Hepatocyte (in vitro differentiated cells): Measurements from ENCODE around the gene GOLGA6L10. TPM values are rescaled to one million over a fixed set of nuclear protein-coding genes. Genes with fewer than 3 reads are reported as not detected.

ENCODE experiments used
- DNase-seq: peaks from one replicate; pipeline ENCODE4 v3.0.0-alpha.2; 2016; ENCODE audit warnings: low spot score
- H2AFZ ChIP-seq: fragments of 200-600 bp; sonication (generic); 2 replicates; pipeline ENCODE4 v1.6.0; 2016; ENCODE audit warnings: antibody characterized with exemption, mild to moderate bottlenecking
- H3K27ac ChIP-seq: fragments of 200-600 bp; sonication (generic); 2 replicates; pipeline ENCODE4 v1.5.1; 2016; ENCODE audit warnings: mild to moderate bottlenecking
- H3K27me3 ChIP-seq: fragments of 200-600 bp; sonication (generic); 2 replicates; pipeline ENCODE4 v1.6.1; 2016
- H3K36me3 ChIP-seq: fragments of 200-600 bp; sonication (generic); replicated peaks from 2 replicates; pipeline ENCODE4 v1.5.1; 2016; ENCODE audit warnings: low read depth; ENCODE audit not compliant: insufficient read depth
- H3K4me1 ChIP-seq: fragments of 200-600 bp; sonication (generic); 2 replicates; pipeline ENCODE4 v1.5.1; 2016; ENCODE audit warnings: mild to moderate bottlenecking, moderate library complexity; ENCODE audit not compliant: insufficient read depth
- H3K4me2 ChIP-seq: fragments of 200-600 bp; sonication (generic); 2 replicates; pipeline ENCODE4 v1.6.0; 2016
- H3K4me3 ChIP-seq: fragments of 200-600 bp; sonication (generic); 2 replicates; pipeline ENCODE4 v1.5.1; 2016; ENCODE audit warnings: mild to moderate bottlenecking
- H3K79me2 ChIP-seq: fragments of 200-600 bp; sonication (generic); 2 replicates; pipeline ENCODE4 v1.6.0; 2017; ENCODE audit warnings: mild to moderate bottlenecking
- H3K9me2 ChIP-seq: fragments of 200-600 bp; sonication (generic); replicated peaks from 2 replicates; pipeline ENCODE4 v1.6.0; 2017; ENCODE audit warnings: mild to moderate bottlenecking; ENCODE audit not compliant: insufficient read depth
- H3K9me3 ChIP-seq: fragments of 200-600 bp; sonication (generic); 2 replicates; pipeline ENCODE4 v1.5.1; 2016; ENCODE audit warnings: low read depth, mild to moderate bottlenecking
- H4K20me1 ChIP-seq: fragments of 200-600 bp; sonication (generic); 2 replicates; pipeline ENCODE4 v1.6.0; 2016; ENCODE audit warnings: mild to moderate bottlenecking; ENCODE audit not compliant: insufficient read depth, poor library complexity, severe bottlenecking
- CTCF ChIP-seq: fragments of 200-600 bp; sonication (generic); IDR thresholded peaks from 2 replicates; pipeline ENCODE4 v1.5.1; 2016; ENCODE audit warnings: antibody characterized with exemption, mild to moderate bottlenecking; ENCODE audit not compliant: poor library complexity
- EZH2 ChIP-seq: fragments of 200-600 bp; sonication (generic); IDR thresholded peaks from 2 replicates; pipeline ENCODE4 v1.6.1; 2016; ENCODE audit warnings: antibody characterized with exemption, mild to moderate bottlenecking, borderline replicate concordance
- EZH2phosphoT487 ChIP-seq: fragments of 200-600 bp; sonication (generic); IDR thresholded peaks from one replicate; pipeline ENCODE4 v1.6.1; 2018; ENCODE audit warnings: antibody characterized with exemption, mild to moderate bottlenecking, low read depth, moderate library complexity; ENCODE audit not compliant: unreplicated experiment, severe bottlenecking
- WGBS: methylation state at CpG from one replicate; pipeline ENCODE4 v1.1.6; 2016; ENCODE audit warnings: low lambda C conversion rate; ENCODE audit errors: missing lambda C conversion rate; 5-methylcytosine and 5-hydroxymethylcytosine counted together
- polyA plus RNA-seq: library from polyadenylated mRNA; unstranded; fragments of >200 nt; fragmentation: Nextera tagmentation; extraction: Ambion mirVana; gene quantifications from 2 replicates; pipeline ENCODE4 v1.2.1, GENCODE V29; 2016
- total RNA-seq: library from RNA; depleted of rRNA; stranded (reverse); fragments of >200 nt; gene quantifications from 2 replicates; pipeline ENCODE4 v1.2.3, GENCODE V29; 2014

Gene GOLGA6L10
- total and polyA plus RNA-seq, 2 experiments from 2014 or later = 0.65 to 1.3 TPM

GRCh38 chr15:82298520-82298919, 50.8 kb downstream of the GOLGA6L10 start:
- Histone ChIP-seq H3K4me3 (no peak overlapping the region), H3K27me3 (no peaks in the 10 kb centered on the region), H3K79me2 (no peaks in the 10 kb centered on the region), H3K9me3 (no peaks in the 10 kb centered on the region), H3K4me2 (no peak overlapping the region), H3K27ac (no peak overlapping the region), H3K36me3 (no peaks in the 10 kb centered on the region), H4K20me1 (no peaks in the 10 kb centered on the region), H3K9me2 (no peaks in the 10 kb centered on the region), H2AFZ (no peak overlapping the region), H3K4me1 (no peaks in the 10 kb centered on the region)
- TF ChIP-seq EZH2 (no peak), EZH2phosphoT487 (no peak), CTCF (no peak)
- no peak for DNase-seq
- 97% methylated on average over 44 of the region's 44 CpGs for WGBS

GRCh38 chr15:82298032-82298431, 51.2 kb downstream of the GOLGA6L10 start:
- no peaks in the 10 kb centered on the region for H3K79me2 ChIP-seq
- no peaks in the 10 kb centered on the region for H3K27me3 ChIP-seq
- no peaks in the 10 kb centered on the region for H3K9me2 ChIP-seq
- no peaks in the 10 kb centered on the region for H3K36me3 ChIP-seq
- no peak for DNase-seq
- H4K20me1 ChIP-seq = no peaks in the 10 kb centered on the region
- TF ChIP-seq CTCF (no peak), EZH2phosphoT487 (no peak), EZH2 (no peak)
- no peak overlapping the region for H3K4me2 ChIP-seq
- H3K9me3 ChIP-seq = no peaks in the 10 kb centered on the region
- no peak overlapping the region for H2AFZ ChIP-seq
- H3K27ac ChIP-seq = no peak overlapping the region
- H3K4me1 ChIP-seq = no peaks in the 10 kb centered on the region
- 98% methylated on average over 13 of the region's 13 CpGs for WGBS
- H3K4me3 ChIP-seq = no peak overlapping the region

- Histone ChIP-seq H3K9me2 (no peaks in the 10 kb centered on the region), H3K79me2 (no peaks in the 10 kb centered on the region), H3K4me2 (no peak overlapping the region), H3K4me1 (no peaks in the 10 kb centered on the region), H3K9me3 (no peaks in the 10 kb centered on the region), H3K4me3 (no peak overlapping the region), H2AFZ (no peak overlapping the region), H3K27ac (no peak overlapping the region), H3K36me3 (no peaks in the 10 kb centered on the region), H3K27me3 (no peaks in the 10 kb centered on the region), H4K20me1 (no peaks in the 10 kb centered on the region)
- TF ChIP-seq EZH2 = no peak
- TF ChIP-seq CTCF = no peak
- TF ChIP-seq EZH2phosphoT487 = no peak
- DNase-seq = no peak
- 85% methylated on average over 5 of the region's 5 CpGs for WGBS
These were observed 51.7 kb downstream of the GOLGA6L10 start for GRCh38 chr15:82297546-82297945.

GRCh38 chr15:82294061-82294690, 55.1 kb downstream of the GOLGA6L10 start:
- no peak for TF ChIP-seq CTCF
- TF ChIP-seq EZH2phosphoT487 = no peak
- TF ChIP-seq EZH2 = no peak
- no peaks in the 10 kb centered on the region for H3K9me2 ChIP-seq
- H3K9me3 ChIP-seq = no peaks in the 10 kb centered on the region
- 62% methylated on average over 11 of the region's 11 CpGs for WGBS
- no peak overlapping the region for H3K4me3 ChIP-seq
- no peaks in the 10 kb centered on the region for H4K20me1 ChIP-seq
- no peaks in the 10 kb centered on the region for H3K27me3 ChIP-seq
- H3K36me3 ChIP-seq = no peaks in the 10 kb centered on the region
- H2AFZ ChIP-seq = no peak overlapping the region
- no peak for DNase-seq
- H3K27ac ChIP-seq = no peak overlapping the region
- no peak overlapping the region for H3K4me2 ChIP-seq
- H3K4me1 ChIP-seq = no peaks in the 10 kb centered on the region
- no peaks in the 10 kb centered on the region for H3K79me2 ChIP-seq
